Caki2 (cell line): ENCODE data around the gene HACD1. TPM values are rescaled to one million over a fixed set of nuclear protein-coding genes. Genes with fewer than 3 reads are reported as not detected.
A peak's percentile ranks its signal among the peaks of the same experiment; 100 is the strongest.
"Not testable (repeated sequence)": the region's sequence is repeated elsewhere in the genome, so short reads cannot be mapped to it uniquely, and the experiment has no call there.

Source experiments
- DNase-seq: peaks from one replicate; pipeline ENCODE4 v3.0.0-alpha.2; 2015; ENCODE audit warnings: low read depth
- in situ Hi-C: cut with HindIII; loops from 2 replicates; pipeline ENCODE4 v1.10.0; 2016; ENCODE audit warnings: low sequenced_read_pairs, low pct_unique_long_range_greater_than_20kb, mixed read lengths
- total RNA-seq: library from RNA; depleted of rRNA; stranded (reverse); fragments of >200 nt; shearing (Covaris generic); gene quantifications from 2 replicates; pipeline ENCODE4 v1.2.3, GENCODE V29; 2014; ENCODE audit warnings: low replicate concordance

The HACD1 gene
- total RNA-seq, 1 experiment from 2014 or later, result 87.0 TPM

DNA sequence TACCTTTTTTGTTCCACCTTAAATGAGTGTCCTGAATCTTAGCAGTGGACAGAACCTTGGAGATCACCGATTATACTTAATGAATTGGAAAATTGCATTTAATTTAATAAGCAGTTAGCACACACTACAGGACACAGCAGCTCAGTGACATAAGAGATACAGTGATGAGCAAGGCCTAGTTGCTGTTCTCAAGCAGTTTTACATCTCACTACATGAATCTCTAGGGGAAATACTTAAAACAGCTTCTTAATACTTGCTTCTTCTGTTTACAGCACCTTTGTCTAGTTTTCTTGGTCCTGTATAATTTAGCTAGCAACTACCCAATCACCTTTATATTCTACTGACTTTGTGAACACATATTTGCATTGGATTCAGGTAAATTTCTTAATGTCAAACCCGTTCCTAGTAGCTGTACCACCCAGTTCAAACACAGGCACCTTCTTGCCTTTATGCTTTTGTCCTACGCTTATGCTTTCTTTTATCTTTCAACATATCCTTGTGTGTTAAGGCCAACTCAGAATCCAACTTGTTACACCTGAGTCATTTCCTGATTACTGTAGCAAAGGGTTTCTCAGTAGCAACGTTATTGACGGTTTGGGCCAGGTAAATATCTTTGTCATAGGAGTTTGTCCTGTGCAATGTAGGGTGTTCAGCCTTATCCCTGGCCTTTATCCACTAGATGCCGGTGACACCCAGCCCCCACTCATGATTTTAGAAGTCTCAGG, 28.6 kb upstream of the HACD1 start:
- peak; percentile 35 for DNase-seq
- in situ Hi-C loops, result no loop called here

DNA sequence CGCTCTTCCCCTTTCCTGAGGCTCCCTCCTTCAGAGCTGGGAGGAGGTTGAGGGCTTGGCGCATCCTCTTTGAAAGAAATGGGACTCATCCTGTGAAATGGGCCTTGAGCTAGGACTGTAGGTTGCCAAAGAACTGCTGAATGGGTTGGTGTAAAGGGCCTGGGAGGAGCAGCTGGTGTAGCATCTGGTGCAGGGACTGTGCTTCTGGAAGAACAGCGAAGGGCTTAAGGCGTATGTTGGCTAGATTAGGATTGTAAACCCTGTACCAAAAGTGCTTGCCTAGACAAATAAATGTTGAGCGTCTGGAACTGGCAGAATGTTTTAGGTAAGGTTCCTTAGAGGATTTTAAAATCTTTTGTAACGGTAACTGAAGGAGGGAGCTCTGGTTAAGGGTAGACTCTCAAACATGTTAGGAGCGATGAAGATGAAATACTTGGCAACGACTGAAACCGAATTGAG, 27.3 kb upstream of the HACD1 start:
- in situ Hi-C loops, result no loop called here
- DNase-seq, result no peak

DNA sequence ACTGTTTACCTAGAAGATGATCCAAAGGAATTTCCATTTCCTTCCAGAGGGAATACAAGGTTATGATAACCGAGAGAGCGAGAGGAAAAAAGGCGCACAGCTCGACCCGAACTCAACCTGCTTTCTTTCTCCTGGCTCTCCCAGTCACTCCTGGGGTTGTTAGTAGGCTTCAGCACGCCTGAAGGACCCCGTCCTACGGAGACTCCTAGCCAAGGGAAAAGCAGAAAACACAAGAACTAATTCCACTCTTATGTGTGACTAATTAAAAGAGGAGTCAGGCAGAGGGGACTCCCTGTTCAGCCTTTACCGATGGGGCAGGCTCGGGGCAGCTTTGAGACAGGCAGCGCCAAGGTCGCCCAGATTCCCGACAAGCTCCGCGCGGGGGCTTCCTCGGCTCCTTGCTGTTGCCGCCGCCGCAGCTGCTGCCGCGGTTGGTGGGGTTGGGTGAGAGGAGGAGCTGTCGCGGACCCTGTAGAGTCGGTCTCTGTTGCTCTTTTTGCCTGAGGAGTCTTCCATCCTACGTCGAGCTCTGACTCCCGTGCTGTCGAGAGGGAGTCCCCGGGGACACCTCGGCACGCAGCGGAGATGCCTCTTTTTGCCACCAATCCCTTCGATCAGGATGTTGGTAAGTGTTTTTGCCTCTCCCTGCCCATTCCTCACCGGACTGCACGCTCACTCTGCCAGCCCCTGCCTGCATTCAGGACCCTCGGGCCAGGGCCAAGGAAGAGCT, 26.7 kb upstream of the HACD1 start, which contains the start of gene STAM:
Gene STAM (plus strand): TSS at position 397 of the 730 bp plus-strand sequence. CDS start 189 bp downstream, at position 586.
- in situ Hi-C loops, result no loop called here
- peak; percentile 98 for DNase-seq

DNA sequence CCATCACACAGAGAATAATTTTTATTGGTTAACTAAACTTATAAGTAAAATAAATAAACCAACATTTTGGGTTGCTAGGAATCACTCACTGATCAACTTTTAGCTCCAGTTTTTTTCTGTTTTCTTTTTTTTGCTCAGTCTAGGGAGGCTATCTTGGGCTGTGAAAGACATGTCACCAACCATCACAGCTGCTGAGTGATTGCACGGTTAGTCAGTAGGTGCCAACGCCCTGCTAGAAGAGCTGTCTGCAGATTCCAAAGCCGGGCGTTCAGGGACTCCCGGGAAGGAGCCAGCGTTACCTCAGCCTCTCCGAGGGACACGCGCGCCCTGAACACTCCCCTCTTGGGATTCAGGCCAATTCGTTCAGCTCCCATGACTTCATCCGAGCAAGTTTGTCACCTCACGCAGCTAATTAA, 26.2 kb upstream of the HACD1 start:
- in situ Hi-C loops, result no loop called here
- DNase-seq, result no peak

DNA sequence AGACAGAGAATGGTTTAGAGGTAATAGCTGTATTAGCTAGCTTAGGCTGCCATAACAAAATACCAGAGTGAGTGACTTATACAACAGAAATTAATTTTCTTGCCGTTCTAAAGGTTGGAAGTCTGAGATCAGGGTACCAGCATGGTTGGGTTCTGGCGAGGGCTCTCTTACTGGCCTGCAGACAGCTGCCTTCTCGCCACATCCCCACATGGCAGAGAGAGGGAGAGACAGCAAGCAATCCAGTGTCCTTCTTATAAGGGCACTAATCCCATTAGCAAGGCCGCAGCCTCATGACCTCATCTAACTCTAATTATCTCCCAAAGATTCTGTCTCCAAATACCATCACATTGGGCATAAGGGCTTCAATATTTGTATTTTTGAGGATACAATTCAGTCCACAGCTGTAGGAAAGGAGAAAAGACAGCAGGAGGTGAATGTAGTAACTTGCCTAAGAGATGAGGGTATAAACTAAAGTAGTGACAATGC, 23.2 kb upstream of the HACD1 start:
- in situ Hi-C loops, result no loop called here
- DNase-seq, result no peak

DNA sequence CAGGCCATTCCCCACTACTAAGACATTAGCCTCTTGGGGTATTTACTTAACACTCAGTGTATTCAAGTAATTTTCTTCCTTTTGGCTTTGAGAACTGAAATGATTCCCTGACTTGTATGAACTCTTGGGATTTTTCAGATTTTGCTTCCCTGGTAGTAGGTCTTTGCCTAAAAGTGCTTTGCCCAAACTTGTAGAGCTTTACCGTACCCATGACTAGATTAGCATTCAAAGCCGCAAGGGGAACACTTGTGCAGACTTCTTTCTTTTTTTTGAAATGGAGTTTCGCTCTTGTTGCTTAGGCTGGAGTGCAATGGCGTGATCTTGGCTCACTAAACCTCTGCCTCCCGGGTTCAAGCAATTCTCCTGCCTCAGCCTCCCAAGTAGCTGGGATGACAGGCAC, 20.7 kb upstream of the HACD1 start:
- DNase-seq, result no peak
- in situ Hi-C loops, result no loop called here

DNA sequence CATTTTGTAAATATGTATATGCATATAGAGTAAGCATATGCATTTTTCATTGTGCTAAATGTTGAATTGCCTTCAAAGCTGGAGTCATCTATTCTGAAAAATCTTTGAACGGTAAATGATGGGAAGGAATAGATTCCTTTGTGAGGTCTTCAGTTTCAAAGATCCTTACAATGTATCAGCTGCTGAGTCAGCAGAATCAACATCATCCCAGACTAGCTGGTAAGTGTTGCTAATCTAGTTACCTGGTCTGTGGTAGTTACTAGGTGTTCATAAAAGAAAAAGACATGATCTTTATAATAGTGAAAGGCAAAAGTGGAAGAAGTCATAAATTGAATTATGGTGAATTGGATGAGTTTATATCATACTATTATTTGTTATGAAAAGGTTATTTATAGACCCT, 16.2 kb upstream of the HACD1 start:
- no peak for DNase-seq
- in situ Hi-C loops, result no loop called here

DNA sequence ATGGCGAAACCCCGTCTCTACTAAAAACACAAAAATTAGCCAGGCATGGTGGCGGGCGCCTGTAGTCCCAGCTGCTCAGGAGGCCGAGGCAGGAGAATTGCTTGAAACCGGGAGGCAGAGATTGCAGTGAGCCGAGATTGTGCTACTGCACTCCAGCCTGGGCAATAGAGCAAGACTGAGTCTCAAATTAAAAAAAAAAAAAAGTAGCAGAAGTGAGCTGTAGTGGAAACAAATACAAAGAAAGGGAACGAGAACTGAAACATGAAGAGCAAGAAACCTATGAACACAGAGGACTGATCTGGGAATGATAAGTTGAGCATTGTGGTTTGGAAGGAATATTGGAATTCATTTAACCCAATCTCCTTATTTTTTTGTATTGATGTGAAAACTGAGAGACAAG, 15.4 kb upstream of the HACD1 start:
- in situ Hi-C loops, result not testable (repeated sequence)

DNA sequence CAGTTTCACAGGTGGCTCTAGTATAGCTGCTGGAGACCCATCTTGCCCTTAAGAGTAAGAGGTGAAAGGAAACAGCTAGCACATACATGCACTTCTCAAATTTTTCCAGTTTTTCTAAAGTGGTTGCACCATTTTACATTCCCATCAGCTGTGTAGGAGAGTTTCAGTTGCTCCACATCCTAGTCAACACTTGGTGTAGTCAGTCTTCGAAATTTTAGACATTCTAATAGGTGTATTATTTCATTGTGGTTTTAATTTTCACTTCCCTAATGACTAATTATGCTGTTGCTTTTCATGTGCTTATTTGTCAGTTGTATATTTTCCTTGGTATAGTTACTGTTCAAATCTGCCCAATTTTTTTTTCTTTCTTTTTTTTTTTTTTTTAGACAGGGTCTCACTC, 9.5 kb upstream of the HACD1 start:
- in situ Hi-C loops, result no loop called here
- DNase-seq, result no peak

More for the DNA sequence above, 15.4 kb upstream of the HACD1 start:
- DNase-seq, result not testable (repeated sequence)

DNA sequence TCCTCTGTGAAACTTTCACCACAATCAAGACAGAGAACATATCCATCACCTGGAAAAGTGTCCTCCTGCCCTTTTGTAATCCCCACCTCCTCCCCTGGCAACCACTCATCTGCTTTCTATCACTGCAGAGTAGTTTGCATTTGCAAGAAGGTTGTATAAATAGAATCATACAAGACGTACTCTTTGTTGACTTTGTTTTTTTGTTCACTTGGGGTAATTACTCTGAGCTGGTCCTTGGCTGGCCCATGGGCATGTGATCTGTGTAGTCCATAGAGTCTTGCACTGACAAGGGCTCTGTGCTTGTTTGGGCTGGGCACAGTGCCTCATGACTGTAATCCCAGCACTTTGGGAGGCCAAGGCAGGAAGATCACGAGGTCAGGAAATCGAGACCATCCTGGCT, 7.8 kb upstream of the HACD1 start:
- in situ Hi-C loops, result no loop called here
- no peak for DNase-seq

DNA sequence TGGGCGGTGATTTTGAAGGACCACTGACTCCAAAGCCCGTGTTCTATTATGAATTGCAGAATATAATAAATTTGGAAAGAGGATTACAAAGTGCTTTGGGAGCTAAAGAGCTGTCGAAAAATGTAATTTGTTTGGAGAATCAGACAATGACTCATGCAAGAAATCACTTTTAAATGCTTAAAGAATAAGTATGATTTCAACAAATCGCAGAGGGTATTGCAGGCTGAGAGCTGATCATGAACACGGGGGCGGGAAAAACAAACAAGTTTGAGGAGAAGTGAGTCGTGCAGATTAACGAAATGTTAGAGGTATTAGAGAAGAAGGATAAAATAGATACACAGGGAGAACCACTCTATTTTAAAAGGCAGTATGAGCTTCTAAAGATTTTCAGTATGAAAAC, 4.9 kb upstream of the HACD1 start:
- DNase-seq, result no peak

DNA sequence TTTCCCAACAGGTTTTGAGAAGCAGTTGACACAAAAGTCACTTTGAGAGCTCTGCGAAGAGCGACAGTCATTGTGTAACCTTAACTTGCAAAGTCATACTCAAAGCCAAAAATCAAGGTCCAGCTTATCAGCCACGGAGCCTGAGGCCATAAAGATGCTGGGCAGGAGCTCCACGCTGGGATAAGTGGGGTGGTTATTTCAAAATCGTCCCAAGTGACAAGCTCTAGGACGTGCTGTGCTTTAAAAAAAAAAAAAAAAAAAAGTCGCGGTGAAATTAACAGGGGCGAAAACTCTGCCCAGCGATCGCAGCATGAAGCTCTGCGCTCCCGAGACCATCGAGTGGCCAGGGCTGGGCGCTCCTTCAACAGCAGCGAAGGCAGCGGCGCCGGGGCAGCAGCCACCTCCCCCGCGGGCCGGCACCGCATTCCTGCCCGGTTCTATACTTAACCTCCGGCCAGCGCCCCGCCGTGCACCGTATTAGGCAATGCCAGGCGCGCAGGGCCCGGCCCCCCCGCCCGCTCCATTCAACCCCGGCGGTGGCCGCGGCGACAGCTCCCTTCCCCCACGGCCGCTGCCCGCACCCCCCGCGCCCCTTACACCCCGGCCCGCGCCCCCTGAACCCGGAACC, 657 bp downstream of the HACD1 start:
- peak; percentile 76 for DNase-seq
- in situ Hi-C loops, result no loop called here

More for the DNA sequence above, 4.9 kb upstream of the HACD1 start:
- in situ Hi-C loops, result no loop called here

DNA sequence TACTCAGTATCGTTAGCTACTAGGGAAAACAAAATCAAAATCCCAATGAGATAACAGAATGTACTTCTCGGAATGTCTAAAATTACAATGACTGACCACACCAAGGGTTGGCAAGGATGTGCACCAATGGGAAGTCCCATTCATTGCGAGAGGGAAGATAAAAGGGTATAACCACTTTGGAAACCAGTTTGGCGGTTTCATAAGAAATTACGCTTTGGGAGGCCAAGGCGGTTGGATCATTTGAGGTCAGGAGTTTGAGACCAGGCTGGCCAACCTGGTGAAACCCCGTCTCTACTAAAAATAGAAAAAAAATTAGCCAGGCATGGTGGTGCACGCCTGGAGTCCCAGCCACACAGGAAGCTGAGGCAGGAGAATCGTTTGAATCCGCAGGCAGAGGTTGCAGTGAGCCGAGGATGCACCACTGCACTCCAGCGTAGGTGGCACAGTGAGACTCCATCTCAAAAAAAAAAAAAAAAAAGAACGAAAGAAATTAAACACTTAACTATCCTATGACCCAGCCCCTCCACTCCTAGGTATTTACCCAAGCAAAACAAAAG, 7.6 kb downstream of the HACD1 start:
- in situ Hi-C loops, result no loop called here
- no peak for DNase-seq

DNA sequence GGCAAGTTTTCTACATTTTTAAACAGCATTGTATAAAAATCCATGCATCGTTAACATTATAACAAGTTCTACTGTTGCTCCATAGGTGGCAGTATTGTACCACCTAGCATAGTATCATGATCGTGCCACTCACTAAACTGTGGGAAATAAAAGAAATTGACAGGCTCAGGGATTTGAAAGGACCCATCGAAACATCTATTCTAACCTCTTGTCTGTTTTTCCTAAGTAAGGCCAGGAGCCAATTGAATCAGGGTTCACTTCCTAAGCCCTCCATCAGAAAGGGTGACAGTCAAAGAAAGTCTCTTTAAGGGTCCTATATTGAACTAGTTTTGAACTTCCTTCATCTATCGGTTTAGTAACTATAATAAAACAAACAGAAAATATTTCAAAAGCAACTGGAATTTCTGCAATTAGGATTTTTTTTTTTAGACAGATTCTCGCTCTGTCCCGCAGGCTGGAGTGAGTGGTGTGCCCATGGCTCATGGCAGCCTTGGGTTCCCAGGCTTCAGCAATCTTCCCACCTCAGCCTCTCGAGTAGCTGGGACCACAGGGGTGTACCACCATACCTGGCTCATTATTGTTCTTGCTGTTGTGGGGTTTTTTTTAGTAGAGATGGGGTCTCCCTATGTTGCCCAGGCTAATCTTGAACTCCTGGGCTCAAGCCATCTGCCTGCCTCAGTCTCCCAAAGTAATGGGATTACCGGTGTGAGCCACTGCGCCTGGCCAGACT, 9.4 kb downstream of the HACD1 start:
- in situ Hi-C loops, result no loop called here
- DNase-seq, result peak; percentile 41

DNA sequence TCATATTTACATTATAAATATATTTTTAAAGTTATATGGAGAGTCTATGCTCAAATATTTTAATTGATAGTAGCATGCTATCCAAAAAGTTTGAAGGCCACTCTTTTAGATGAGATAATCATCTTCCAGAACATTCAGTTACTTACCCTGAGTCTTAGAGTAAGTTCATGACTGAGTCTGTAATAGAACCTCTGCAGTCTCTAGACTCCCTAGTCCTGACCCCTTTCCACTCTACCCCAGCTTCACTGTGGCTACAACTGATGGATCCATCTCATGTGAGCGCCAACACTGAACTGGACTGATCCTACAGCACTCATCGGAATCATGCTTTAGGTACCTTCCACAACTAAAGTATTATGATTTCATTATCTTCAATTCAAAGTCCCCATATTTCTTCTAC, 10.1 kb downstream of the HACD1 start:
- in situ Hi-C loops, result no loop called here
- DNase-seq, result no peak

DNA sequence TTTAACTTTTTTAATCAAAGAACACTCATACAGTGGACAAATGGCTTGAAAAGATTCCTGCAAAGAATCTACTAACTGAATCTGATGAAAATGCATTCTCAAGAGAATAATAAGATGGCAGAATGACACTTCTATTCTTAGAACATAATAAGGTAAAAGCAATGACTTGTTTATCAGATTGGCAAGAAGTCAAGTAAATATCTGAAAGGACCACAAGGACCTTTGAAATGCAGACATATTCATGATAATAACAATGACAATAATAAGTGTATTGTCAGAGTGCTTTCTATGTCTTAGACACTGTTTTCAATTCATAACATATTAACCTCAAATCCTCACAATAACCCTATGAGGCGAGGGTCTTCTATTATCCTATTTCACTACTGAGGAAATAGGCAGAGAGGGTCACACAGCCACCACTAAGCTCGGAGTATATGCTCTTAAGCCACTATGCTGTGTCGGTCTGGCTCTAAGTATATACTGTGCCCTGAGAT, 10.6 kb downstream of the HACD1 start:
- in situ Hi-C loops, result no loop called here
- DNase-seq, result no peak

DNA sequence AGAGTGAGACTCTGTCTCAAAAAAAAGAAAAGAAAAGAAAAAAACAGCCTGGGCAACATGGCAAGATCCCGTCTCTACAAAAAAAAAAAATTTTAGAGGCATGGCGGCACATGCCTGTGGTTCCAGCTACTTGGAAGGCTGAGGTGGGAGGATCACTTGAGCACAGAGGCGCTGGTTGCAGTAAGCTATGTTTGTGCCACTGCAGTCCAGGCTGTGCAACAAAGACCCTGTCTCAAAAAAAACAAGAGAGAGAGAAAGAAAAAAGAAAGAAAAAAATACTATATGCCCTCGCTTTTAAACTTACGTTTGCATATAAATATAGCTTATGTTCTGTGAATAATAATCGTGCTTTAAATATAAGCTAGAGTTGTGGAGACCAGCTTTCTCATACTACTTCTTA, 11.2 kb downstream of the HACD1 start:
- in situ Hi-C loops, result no loop called here
- DNase-seq, result no peak

DNA sequence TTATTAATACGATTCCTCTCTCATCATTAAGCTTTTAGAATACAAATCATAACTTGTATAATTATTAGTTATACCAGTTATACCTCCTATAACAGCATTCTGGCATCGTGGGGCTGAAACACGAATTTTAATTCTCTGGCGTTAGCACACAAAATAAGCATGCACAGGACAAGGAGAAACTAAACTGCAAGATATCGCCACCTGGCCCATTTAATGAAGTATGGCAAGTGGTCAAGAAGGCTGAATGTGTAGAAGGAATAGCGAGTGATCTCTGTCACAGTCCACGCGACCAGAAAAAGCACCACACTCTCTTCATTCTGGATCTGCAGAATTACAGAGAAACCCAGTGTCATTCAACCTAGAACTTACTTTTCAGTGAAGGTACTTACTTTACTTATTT, 18.1 kb downstream of the HACD1 start:
- in situ Hi-C loops, result no loop called here
- peak; percentile 24 for DNase-seq
